OCI-LY7 (cell line): ENCODE data around the gene SIGLEC9.

Source experiments
- EZH2phosphoT487 ChIP-seq: fragments of 200-600 bp; sonication (generic); IDR thresholded peaks from 2 replicates; pipeline ENCODE4 v1.6.1; 2018; ENCODE audit warnings: low read depth, borderline replicate concordance, mild to moderate bottlenecking, mixed run types, antibody characterized with exemption, low read length, moderate library complexity, mixed read lengths
- TF ChIP-seq, protein P1 (sequence below): fragments of 200-600 bp; sonication (generic); conservative IDR thresholded peaks from 2 replicates; pipeline ENCODE4 v1.5.1; 2014; ENCODE audit warnings: mild to moderate bottlenecking, antibody characterized with exemption, low read length, moderate library complexity, mixed read lengths

DNA sequence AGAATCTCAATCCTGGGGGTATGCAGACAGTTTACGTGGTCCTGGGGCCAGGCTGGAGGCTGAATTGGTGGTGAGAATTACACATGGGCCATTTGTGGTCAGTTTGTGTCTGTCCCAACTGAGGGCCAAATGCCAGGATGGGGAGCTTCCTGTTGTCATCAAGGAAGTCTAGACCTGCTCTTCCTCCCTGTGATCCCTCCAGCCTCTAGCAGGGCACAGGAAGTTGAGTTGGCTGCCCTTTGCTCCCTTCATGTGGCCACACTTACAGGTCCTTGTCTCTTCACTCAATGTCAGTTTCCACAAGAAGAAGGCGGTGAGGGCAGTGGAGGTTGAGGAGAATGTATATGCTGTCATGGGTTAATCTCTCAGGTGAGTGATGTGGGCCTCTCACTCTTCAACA is 47.5 kb downstream of the SIGLEC9 start:
- TF ChIP-seq, protein P1, sequence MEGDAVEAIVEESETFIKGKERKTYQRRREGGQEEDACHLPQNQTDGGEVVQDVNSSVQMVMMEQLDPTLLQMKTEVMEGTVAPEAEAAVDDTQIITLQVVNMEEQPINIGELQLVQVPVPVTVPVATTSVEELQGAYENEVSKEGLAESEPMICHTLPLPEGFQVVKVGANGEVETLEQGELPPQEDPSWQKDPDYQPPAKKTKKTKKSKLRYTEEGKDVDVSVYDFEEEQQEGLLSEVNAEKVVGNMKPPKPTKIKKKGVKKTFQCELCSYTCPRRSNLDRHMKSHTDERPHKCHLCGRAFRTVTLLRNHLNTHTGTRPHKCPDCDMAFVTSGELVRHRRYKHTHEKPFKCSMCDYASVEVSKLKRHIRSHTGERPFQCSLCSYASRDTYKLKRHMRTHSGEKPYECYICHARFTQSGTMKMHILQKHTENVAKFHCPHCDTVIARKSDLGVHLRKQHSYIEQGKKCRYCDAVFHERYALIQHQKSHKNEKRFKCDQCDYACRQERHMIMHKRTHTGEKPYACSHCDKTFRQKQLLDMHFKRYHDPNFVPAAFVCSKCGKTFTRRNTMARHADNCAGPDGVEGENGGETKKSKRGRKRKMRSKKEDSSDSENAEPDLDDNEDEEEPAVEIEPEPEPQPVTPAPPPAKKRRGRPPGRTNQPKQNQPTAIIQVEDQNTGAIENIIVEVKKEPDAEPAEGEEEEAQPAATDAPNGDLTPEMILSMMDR = no peak
- TF ChIP-seq EZH2phosphoT487 = no peak
